HepG2 (cell line): Measurements from ENCODE around the gene IQGAP3. TPM values are rescaled to one million over a fixed set of nuclear protein-coding genes. Genes with fewer than 3 reads are reported as not detected.

Experiments used
- AGO2 ChIP-seq: fragments of 200-400 bp; formaldehyde crosslinking; optimal IDR thresholded peaks from 2 replicates; pipeline ENCODE3; 2017; ENCODE audit warnings: mild to moderate bottlenecking, low read depth, low read length, moderate library complexity
- BRCA1 ChIP-seq: sonication (generic); formaldehyde crosslinking; IDR thresholded peaks from 2 replicates; pipeline ENCODE4 v1.4.0; 2020; ENCODE audit warnings: missing genetic modification reagents
- CHCHD3 ChIP-seq: sonication (generic); formaldehyde crosslinking; IDR thresholded peaks from 2 replicates; pipeline ENCODE4 v1.8.0; 2022; ENCODE audit warnings: mild to moderate bottlenecking, missing genetic modification reagents, moderate library complexity
- DMTF1 ChIP-seq: sonication (generic); formaldehyde crosslinking; IDR thresholded peaks from 2 replicates; pipeline ENCODE4 v1.4.0; 2020; ENCODE audit warnings: mild to moderate bottlenecking, missing genetic modification reagents
- FOXA1 ChIP-seq, 2 experiments: fragments of 450-650 bp in 1 of 2; sonication (generic) in 1 of 2; formaldehyde crosslinking in 1 of 2; IDR thresholded peaks; 2 replicates each; pipeline versions ENCODE4 v1.4.0 to v1.6.1; 2016 to 2020; ENCODE audit warnings: missing genetic modification reagents in 1 of 2
- FOXA3 ChIP-seq: IDR thresholded peaks from 2 replicates; pipeline ENCODE4 v1.6.1; 2016; ENCODE audit warnings: missing genetic modification reagents, missing compliant biosample characterization
- KMT2B ChIP-seq: IDR thresholded peaks from 2 replicates; pipeline ENCODE4 v1.6.1; 2016; ENCODE audit warnings: missing genetic modification reagents, missing compliant biosample characterization
- NFIC ChIP-seq: IDR thresholded peaks from 2 replicates; pipeline ENCODE4 v1.6.1; 2012; ENCODE audit warnings: mild to moderate bottlenecking, low read length, inconsistent platforms
- RARG ChIP-seq: sonication (generic); formaldehyde crosslinking; IDR thresholded peaks from 2 replicates; pipeline ENCODE4 v1.4.0; 2020; ENCODE audit warnings: low read depth, mild to moderate bottlenecking, missing genetic modification reagents
- REPIN1 ChIP-seq: sonication (generic); formaldehyde crosslinking; IDR thresholded peaks from 2 replicates; pipeline ENCODE4 v1.8.0; 2022; ENCODE audit warnings: missing genetic modification reagents, low read depth, mild to moderate bottlenecking, borderline replicate concordance
- SKIL ChIP-seq: sonication (generic); formaldehyde crosslinking; IDR thresholded peaks from 2 replicates; pipeline ENCODE4 v1.8.0; 2022; ENCODE audit warnings: missing genetic modification reagents, mild to moderate bottlenecking, moderate library complexity, borderline replicate concordance
- SMAD9 ChIP-seq: sonication (generic); formaldehyde crosslinking; IDR thresholded peaks from 2 replicates; pipeline ENCODE4 v1.5.1; 2020; ENCODE audit warnings: mild to moderate bottlenecking, missing genetic modification reagents
- SOX6 ChIP-seq, 2 experiments: fragments of 450-650 bp in 1 of 2; sonication (generic) in 1 of 2; formaldehyde crosslinking in 1 of 2; IDR thresholded peaks; 2 replicates each; pipeline versions ENCODE4 v1.4.0 to v1.6.1; 2017 to 2020; ENCODE audit warnings: antibody characterized with exemption in 1 of 2, mild to moderate bottlenecking in 1 of 2, missing genetic modification reagents in 1 of 2
- SP2 ChIP-seq: sonication (generic); formaldehyde crosslinking; IDR thresholded peaks from 2 replicates; pipeline ENCODE4 v1.5.1; 2020; ENCODE audit warnings: mild to moderate bottlenecking, missing genetic modification reagents
- SUZ12 ChIP-seq: fragments of 150-350 bp; IDR thresholded peaks from 2 replicates; pipeline ENCODE4 v1.6.1; 2014; ENCODE audit warnings: low read depth, low read length
- XRCC5 ChIP-seq: fragments of 200-400 bp; formaldehyde crosslinking; optimal IDR thresholded peaks from 2 replicates; pipeline ENCODE3; 2017; ENCODE audit warnings: mild to moderate bottlenecking, low read length
- ZBTB49 ChIP-seq: sonication (generic); formaldehyde crosslinking; IDR thresholded peaks from 2 replicates; pipeline ENCODE4 v1.4.0; 2020; ENCODE audit warnings: missing genetic modification reagents, borderline replicate concordance
- ZKSCAN8 ChIP-seq: IDR thresholded peaks from 2 replicates; pipeline ENCODE4 v1.6.1; 2016; ENCODE audit warnings: borderline replicate concordance, missing genetic modification reagents, missing compliant biosample characterization
- ZNF124 ChIP-seq: sonication (generic); formaldehyde crosslinking; IDR thresholded peaks from 2 replicates; pipeline ENCODE4 v1.4.0; 2020; ENCODE audit warnings: missing genetic modification reagents
- ZNF20 ChIP-seq: sonication (generic); formaldehyde crosslinking; IDR thresholded peaks from 2 replicates; pipeline ENCODE4 v1.4.0; 2020; ENCODE audit warnings: mild to moderate bottlenecking, moderate library complexity, missing genetic modification reagents
- ZNF225 ChIP-seq: sonication (generic); formaldehyde crosslinking; IDR thresholded peaks from 2 replicates; pipeline ENCODE4 v1.4.0; 2020; ENCODE audit warnings: mild to moderate bottlenecking, missing genetic modification reagents
- ZNF292 ChIP-seq: sonication (generic); formaldehyde crosslinking; IDR thresholded peaks from 2 replicates; pipeline ENCODE4 v1.8.1; 2022; ENCODE audit warnings: mild to moderate bottlenecking, low read depth, missing genetic modification reagents, borderline replicate concordance
- ZNF326 ChIP-seq: sonication (generic); formaldehyde crosslinking; IDR thresholded peaks from 2 replicates; pipeline ENCODE4 v1.4.0; 2020; ENCODE audit warnings: missing genetic modification reagents, borderline replicate concordance
- ZNF484 ChIP-seq: sonication (generic); formaldehyde crosslinking; IDR thresholded peaks from 2 replicates; pipeline ENCODE4 v1.5.1; 2020; ENCODE audit warnings: mild to moderate bottlenecking, low read depth, missing genetic modification reagents, borderline replicate concordance
- ZNF773 ChIP-seq: sonication (generic); formaldehyde crosslinking; IDR thresholded peaks from 2 replicates; pipeline ENCODE4 v1.4.0; 2020; ENCODE audit warnings: missing genetic modification reagents, borderline replicate concordance
- ZNF792 ChIP-seq: IDR thresholded peaks from 2 replicates; pipeline ENCODE4 v1.6.1; 2016
- polyA plus RNA-seq, 8 experiments: library from polyadenylated mRNA; depleted of rRNA in 3 of 8; stranded (reverse) in 7 of 8; unstranded in 1 of 8; fragments of >200 nt; fragmentation: Illumina TruSeq in 4 of 8; extraction: Trizol in 4 of 8; gene quantifications; 2 replicates each; pipeline versions ENCODE4 v1.2.1 to v1.2.3, GENCODE V29; 2011 to 2016; ENCODE audit warnings: low read depth in 4 of 8, missing spikeins in 1 of 8, mixed read lengths in 1 of 8; ENCODE audit not compliant: insufficient read depth in 1 of 8
- total RNA-seq, 5 experiments: library from RNA; depleted of rRNA; stranded (reverse); fragments of >200 nt; fragmentation: Illumina TruSeq; extraction: Trizol; gene quantifications; 2 replicates each; pipeline ENCODE4 v1.2.3, GENCODE V29; 2016; ENCODE audit warnings: low read depth in 1 of 5

IQGAP3 gene
- total and polyA plus RNA-seq, 2 of the 13 experiments (the other 11 are each of a cell fraction or from before 2014, with no cell fraction given) = 13.5 to 14.1 TPM

GRCh38 chr1:156616463-156616862, 44.1 kb upstream of the IQGAP3 start (continued):
- TF ChIP-seq ZBTB49 (CRISPR knock-in tag) = no peak
- TF ChIP-seq ZNF326 = no peak
- TF ChIP-seq SOX6 (IDR thresholded peaks at IDR 0.05) = no peak
- peak; percentile 29; the same call in 1 of the 2 replicates for TF ChIP-seq SOX6 (CRISPR knock-in tag; IDR thresholded peaks at IDR 0.05)
- TF ChIP-seq REPIN1 (CRISPR knock-in tag) = no peak
- no peak for TF ChIP-seq SP2
- no peak for TF ChIP-seq RARG (CRISPR knock-in tag)
- no peak for TF ChIP-seq SUZ12
- TF ChIP-seq BRCA1 (CRISPR knock-in tag) = no peak
- no peak for TF ChIP-seq DMTF1 (CRISPR knock-in tag)
- TF ChIP-seq ZKSCAN8 = no peak
- TF ChIP-seq ZNF792 (CRISPR knock-in tag) = 0 out of 2 replicates have a peak, but pooled peaks have one; percentile 55
- no peak for TF ChIP-seq ZNF773
- TF ChIP-seq CHCHD3 (CRISPR knock-in tag) = no peak
- no peak for TF ChIP-seq ZNF225 (CRISPR knock-in tag)
- no peak for TF ChIP-seq ZNF124 (CRISPR knock-in tag)
- peak; percentile 17 for TF ChIP-seq XRCC5
- TF ChIP-seq NFIC = peak; percentile 77; the same call in 1 of the 2 replicates
- TF ChIP-seq ZNF292 (CRISPR knock-in tag) = 0 out of 2 replicates have a peak, but pooled peaks have one; percentile 20
- TF ChIP-seq SMAD9 (CRISPR knock-in tag) = no peak
- TF ChIP-seq ZNF20 (CRISPR knock-in tag) = no peak
- peak; percentile 61 for TF ChIP-seq FOXA3 (CRISPR knock-in tag)
- TF ChIP-seq AGO2 = no peak
- no peak for TF ChIP-seq ZNF484 (CRISPR knock-in tag)
- TF ChIP-seq FOXA1 (IDR thresholded peaks at IDR 0.05) = no peak
- peak; percentile 64; the same call in 1 of the 2 replicates for TF ChIP-seq FOXA1 (CRISPR knock-in tag; IDR thresholded peaks at IDR 0.05)
- no peak for TF ChIP-seq KMT2B (CRISPR knock-in tag)
- TF ChIP-seq SKIL (CRISPR knock-in tag) = 0 out of 2 replicates have a peak, but pooled peaks have one; percentile 17
